GM18867 (cell line): ENCODE measurements around the gene IGDCC3.
"Not testable (repeated sequence)": the region's sequence is repeated elsewhere in the genome, so short reads cannot be mapped to it uniquely, and the experiment has no call there.

Source experiments
- ATAC-seq: cut with Tn5 transposase; IDR thresholded peaks from one replicate; pipeline ENCODE4 v1.9.1; 2021; ENCODE audit warnings: mild to moderate bottlenecking, moderate library complexity; ENCODE audit not compliant: unreplicated experiment

The IGDCC3 gene

GRCh38 chr15:65406424-65407000, 28.7 kb upstream of the IGDCC3 start:
- no peak for ATAC-seq

- no peak for ATAC-seq
Observed at GRCh38 chr15:65405791-65406423, 28.1 kb upstream of the IGDCC3 start.

GRCh38 chr15:65404186-65404872, 26.5 kb upstream of the IGDCC3 start:
- no peak for ATAC-seq

DNA sequence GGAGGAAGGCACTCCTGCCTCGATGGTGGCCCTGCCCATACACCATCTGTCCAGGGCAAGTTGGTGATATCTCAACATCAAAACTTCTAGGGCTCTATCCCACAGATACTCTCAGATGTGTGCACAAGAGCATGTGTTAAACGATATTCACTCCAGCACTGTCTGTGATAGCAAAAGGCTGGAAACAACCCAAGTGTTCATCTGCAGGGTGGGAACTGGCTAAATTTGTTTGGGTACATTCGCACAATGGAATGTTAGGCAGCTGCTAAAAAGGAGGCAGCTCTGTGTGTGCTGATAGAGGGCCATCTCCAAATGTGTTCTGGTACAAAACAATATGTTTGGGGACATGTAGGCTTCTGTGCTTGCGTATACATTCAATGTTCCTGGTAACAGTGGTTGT, 25.2 kb upstream of the IGDCC3 start:
- no peak for ATAC-seq

DNA sequence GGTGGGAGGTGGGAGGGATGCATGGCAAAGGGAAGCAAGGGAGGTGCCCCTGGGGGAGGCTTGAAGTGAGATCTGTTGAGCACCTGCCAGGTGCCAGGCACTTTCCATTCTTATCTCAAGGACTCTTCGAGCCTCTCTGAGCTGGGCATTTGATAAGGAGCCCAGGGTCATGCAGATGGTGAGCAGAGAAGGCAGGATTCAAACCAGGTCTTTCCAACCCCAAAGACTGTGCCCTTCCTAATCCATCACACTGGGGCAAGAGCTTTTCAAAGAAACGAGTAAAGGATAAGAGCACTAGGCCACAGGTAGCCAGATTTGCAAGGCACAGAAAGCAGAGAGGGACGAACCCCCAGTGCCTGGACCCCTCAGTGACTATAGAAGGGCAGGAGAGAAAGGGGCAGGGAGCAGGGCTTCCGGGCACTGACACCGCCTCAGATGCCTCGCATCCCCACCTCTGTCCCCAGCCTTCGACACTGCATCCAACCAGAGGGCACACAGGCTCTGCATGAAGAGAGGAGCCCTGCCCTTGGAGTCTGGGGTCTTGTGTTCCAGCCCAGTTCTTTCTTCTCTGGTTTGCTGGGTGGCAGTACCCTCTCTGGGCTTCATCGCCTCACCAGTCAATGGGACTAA, 23.9 kb upstream of the IGDCC3 start:
- ATAC-seq = no peak

- ATAC-seq = no peak
Observed at GRCh38 chr15:65400760-65401610, 23.2 kb upstream of the IGDCC3 start.

GRCh38 chr15:65399997-65400396, 22.2 kb upstream of the IGDCC3 start:
- ATAC-seq = no peak

DNA sequence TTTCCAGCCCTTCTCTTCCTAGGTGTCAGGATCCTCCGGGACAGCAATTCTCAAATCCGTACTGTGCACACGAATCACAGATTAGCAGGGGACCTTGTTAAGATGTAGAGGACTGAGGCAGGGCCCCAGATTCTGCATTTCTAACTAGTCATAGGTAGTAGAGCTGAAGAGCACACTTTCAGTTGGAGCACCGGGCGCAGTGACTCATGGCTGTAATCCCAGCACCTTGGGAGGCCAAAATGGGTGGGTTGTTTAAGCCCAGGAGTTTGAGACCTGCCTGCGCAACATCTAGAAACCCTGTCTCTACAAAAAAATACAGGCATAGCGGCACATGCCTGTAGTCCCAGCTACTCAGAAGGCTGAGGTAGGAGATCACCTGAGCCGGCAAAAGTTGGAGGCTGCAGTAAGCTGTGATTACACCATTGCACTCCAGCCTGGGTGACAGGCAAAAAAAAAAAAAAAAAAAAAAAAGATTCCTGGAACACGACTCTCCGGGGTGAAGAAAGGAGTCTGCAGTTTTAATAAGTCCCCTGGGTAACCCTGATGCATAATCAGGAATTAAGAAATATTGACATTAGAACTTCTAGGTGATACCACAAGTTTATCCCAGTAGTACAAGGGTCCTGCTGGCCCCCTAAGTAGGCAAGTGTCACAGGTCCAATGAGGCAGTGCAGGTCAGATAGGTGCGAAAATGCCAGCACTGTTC, 21.4 kb upstream of the IGDCC3 start:
- ATAC-seq = no peak

DNA sequence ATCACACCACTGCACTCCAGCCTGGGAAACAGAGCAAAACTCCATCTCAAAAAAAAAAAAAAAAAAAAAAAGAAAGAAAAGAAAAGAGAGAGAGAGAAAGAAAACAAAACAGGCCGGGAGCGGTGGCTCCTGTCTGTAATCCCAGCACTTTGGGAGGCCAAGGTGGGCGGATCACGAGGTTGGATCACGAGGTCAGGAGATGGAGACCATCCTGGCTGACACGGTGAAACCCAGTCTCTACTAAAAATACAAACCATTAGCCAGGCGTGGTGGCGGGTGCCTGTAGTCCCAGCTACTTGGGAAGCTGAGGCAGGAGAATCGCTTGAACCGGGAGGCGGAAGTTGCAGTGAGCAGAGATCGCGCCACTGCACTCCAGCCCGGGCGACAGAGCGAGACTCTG, 20.7 kb upstream of the IGDCC3 start:
- ATAC-seq = not testable (repeated sequence)

DNA sequence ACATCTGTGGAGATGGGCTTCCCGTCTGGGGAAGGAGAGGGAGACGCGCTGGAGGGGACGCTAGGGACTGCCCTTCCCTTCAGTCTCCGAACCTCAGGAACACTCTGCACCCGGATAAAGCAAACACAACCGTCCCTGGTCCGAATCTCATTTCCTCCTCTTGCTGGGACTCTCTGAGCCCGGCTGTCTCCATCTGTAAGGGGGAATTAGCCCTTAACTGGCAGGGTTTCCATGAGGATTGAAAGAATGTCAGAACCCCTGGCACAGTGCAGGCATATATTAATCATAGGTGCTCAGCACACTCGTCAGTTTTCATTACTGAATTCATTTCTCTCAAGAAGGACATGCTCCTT, 19.1 kb upstream of the IGDCC3 start:
- ATAC-seq = no peak

GRCh38 chr15:65396283-65396964, 18.6 kb upstream of the IGDCC3 start:
- ATAC-seq = no peak

DNA sequence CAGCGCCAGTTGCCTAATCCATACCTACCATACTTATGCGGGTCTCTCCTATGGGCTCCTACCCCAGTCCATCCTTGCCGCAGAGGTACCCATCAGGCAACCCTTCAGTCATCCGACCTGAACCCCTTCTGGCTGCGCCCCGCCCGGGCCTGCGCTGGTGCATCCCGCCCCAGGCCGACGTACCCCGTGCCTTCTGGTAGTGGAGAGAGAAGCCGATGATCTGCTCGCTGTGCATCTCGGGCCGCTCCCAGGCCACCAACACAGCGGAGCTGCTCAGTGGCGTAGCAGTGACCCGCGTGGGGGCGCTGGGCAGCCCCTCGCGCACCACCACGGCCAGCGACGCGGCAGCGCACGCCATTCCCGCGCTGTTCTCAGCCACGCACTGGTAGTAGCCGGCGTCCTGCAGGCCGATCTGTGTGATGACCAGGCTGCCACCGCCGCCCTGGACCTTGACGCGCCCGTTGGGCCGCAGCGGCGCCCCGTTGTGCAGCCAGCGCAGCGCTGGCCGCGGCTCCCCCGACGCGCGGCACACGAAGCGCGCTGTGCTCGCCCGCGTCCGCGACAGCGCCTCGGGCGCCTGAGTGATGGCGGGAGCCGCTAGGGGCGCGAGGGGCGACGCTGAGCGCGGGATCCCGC, 17.9 kb upstream of the IGDCC3 start:
- ATAC-seq = no peak

DNA sequence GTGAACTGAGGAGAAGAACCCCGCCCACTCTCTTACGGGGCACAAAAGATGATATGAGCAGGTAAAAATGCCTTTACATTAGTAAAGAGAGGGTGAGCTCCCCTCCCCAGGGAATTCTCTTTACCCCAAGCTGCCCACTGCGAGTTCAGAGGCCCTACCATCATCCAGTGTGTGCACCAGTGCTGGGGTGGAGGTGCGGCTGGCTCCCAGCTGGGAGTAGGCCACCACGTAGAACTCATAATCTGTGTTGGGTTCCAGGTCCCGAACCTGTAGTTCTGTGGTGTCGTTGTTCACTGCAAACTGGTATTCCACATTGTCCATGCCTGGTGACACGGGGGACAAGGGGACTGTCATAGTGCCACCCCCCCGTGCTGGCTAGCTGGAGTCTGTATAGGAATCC, 17.1 kb upstream of the IGDCC3 start:
- ATAC-seq = no peak

- no peak for ATAC-seq
Observed at GRCh38 chr15:65394280-65394789, 16.5 kb upstream of the IGDCC3 start.

- ATAC-seq = no peak
Observed at GRCh38 chr15:65393557-65393956, 15.8 kb upstream of the IGDCC3 start.

DNA sequence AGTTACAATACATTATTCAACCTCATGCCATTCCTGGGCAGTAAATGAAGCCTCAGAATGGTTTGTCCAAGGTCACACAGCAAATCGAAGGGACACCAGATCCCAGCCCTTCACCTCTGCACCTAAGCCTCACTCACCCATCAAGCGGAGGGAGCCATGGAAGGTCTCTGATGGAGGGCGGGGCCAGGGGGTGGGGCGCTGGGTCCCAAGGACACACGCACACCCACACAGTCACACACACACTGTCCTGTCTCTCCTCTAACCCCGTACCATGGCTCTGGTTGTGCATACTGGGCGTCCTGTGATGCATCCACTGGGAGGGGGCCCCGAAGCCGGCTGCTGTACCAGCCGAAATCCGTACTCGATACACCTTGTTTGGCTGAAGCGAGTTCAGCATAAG, 15.3 kb upstream of the IGDCC3 start:
- no peak for ATAC-seq

- no peak for ATAC-seq
Observed at GRCh38 chr15:65392368-65392767, 14.6 kb upstream of the IGDCC3 start.

DNA sequence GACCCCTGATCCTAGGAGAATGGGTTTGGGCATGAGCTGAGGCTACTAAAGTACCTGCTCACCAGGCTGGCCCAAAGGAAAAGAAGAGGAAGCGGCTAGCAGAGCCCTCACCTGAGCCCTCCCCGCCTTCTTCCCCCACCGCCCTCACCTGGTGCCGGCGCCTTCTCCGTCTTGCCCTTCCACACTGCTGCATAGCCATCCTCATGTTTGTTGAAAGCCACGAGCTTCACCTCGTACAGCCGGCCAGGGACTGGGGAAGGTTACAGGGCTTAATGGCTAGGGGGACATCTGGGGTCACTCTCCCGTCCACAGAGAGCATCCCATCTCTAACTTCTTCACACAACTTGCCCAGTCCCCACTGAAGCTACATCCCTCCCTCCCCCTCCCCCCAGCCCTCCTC, 13.9 kb upstream of the IGDCC3 start:
- no peak for ATAC-seq

- no peak for ATAC-seq
Observed at GRCh38 chr15:65390447-65390846, 12.6 kb upstream of the IGDCC3 start.
